ENCODE measurements around the gene VEGFA.

VEGFA gene

GRCh38 chr6:43725643-43726580, 44.1 kb upstream of the VEGFA start:
- DNase-seq (ENCODE audit: low read depth) = no peak
- no peak overlapping the region for H3K4me3 ChIP-seq (ENCODE audit: low read length)
- no peak for TF ChIP-seq CTCF (conservative IDR thresholded peaks at IDR 0.05; ENCODE audit: low read length)

- TF ChIP-seq CTCF (conservative IDR thresholded peaks at IDR 0.05; ENCODE audit: low read length) = no peak
- no peak overlapping the region for H3K4me3 ChIP-seq (ENCODE audit: low read length)
- no peak for DNase-seq (ENCODE audit: low read depth)
Observed at GRCh38 chr6:43727634-43728033, 42.4 kb upstream of the VEGFA start.

GRCh38 chr6:43728586-43728985, 41.4 kb upstream of the VEGFA start:
- H3K4me3 ChIP-seq (ENCODE audit: low read length) = no peak overlapping the region
- no peak for TF ChIP-seq CTCF (conservative IDR thresholded peaks at IDR 0.05; ENCODE audit: low read length)
- no peak for DNase-seq (ENCODE audit: low read depth)

GRCh38 chr6:43729537-43729936, 40.5 kb upstream of the VEGFA start:
- no peak overlapping the region for H3K4me3 ChIP-seq (ENCODE audit: low read length)
- DNase-seq (ENCODE audit: low read depth) = no peak
- no peak for TF ChIP-seq CTCF (conservative IDR thresholded peaks at IDR 0.05; ENCODE audit: low read length)

- no peak overlapping the region for H3K4me3 ChIP-seq (ENCODE audit: low read length)
- no peak for TF ChIP-seq CTCF (conservative IDR thresholded peaks at IDR 0.05; ENCODE audit: low read length)
- no peak for DNase-seq (ENCODE audit: low read depth)
Observed at GRCh38 chr6:43730634-43731033, 39.4 kb upstream of the VEGFA start.

GRCh38 chr6:43733471-43734293, 36.3 kb upstream of the VEGFA start:
- no peak for TF ChIP-seq CTCF (conservative IDR thresholded peaks at IDR 0.05; ENCODE audit: low read length)
- no peak for DNase-seq (ENCODE audit: low read depth)
- H3K4me3 ChIP-seq (ENCODE audit: low read length) = no peak overlapping the region

All from AG10803 (cell line).